ENCODE measurements around the gene ARL2. TPM values are rescaled to one million over a fixed set of nuclear protein-coding genes. Genes with fewer than 3 reads are reported as not detected.

The ARL2 gene
- total RNA-seq, 1 experiment from 2014 or later, result 98.9 TPM

DNA sequence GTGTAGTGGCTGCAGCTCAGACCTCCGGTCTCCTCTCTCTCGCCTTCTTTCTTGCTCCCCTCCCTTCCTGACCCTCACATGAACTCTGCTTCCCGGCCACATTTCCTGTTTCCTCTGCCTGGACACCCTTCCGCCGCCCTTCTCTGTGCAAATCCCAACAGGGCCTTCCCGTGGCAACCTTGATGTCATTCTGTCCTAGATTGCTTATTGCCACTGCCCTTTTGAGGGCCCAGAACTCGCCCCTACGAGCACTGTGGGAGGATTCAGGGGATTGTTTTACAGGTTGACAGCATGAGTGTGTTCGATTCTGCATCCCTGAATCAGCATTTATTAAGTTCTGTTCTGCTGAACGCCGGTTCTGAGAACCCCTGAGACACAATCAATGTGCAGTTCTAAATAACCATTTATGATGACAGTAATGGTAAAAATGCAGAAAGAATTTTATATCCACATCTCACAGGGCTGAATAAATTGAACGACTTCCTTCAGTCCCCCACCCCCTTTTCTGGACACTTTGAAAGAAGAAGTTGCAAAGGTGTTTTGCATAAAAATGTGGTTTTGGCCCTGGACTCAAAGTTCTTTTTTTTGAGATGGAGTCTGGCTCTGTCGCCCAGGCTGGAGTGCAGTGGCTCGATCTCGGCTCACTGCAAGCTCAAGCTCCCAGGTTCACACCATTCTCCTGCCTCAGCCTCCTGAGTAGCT, 23.6 kb upstream of the ARL2 start:
- DNase-seq (ENCODE audit: low spot score), result no peak
- no TSS peak for BruUV-seq (replicated peaks)
- POLR2A ChIA-PET (ENCODE audit: low non-redundant PET), result no interaction called here
- no peaks in the 10 kb centered on the region for H3K27me3 ChIP-seq (replicated peaks; ENCODE audit: insufficient read depth, low read depth, low read length, poor library complexity)
- H3K4me3 ChIP-seq (ENCODE audit: low read depth, low read length, poor library complexity, severe bottlenecking), result no peak overlapping the region
- TF ChIP-seq CTCF (conservative IDR thresholded peaks at IDR 0.05; ENCODE audit: low read depth, low read length), result no peak
- TF ChIP-seq EZH2 (IDR thresholded peaks at IDR 0.05; ENCODE audit: borderline replicate concordance, low read depth, low read length, poor library complexity, severe bottlenecking), result no peak
- no peak overlapping the region for H3K27ac ChIP-seq (ENCODE audit: low read depth, low read length, poor library complexity, severe bottlenecking)
- no peaks in the 10 kb centered on the region for H3K36me3 ChIP-seq (ENCODE audit: insufficient read depth, low read length, poor library complexity, severe bottlenecking)
- H3K4me1 ChIP-seq (ENCODE audit: insufficient read depth, low read length, poor library complexity, severe bottlenecking), result no peaks in the 10 kb centered on the region
- no peaks in the 10 kb centered on the region for H3K9me3 ChIP-seq (ENCODE audit: low read depth, low read length, poor library complexity, severe bottlenecking)
- CTCF ChIA-PET, result interaction anchor here (0.7 kb wide), 1 partner anchor 541 kb away, joined by 8 read pairs; no protein-coding TSS in a partner anchor
- intact Hi-C loops (cut with micrococcal nuclease; ENCODE audit: unreplicated experiment), result no loop called here

DNA sequence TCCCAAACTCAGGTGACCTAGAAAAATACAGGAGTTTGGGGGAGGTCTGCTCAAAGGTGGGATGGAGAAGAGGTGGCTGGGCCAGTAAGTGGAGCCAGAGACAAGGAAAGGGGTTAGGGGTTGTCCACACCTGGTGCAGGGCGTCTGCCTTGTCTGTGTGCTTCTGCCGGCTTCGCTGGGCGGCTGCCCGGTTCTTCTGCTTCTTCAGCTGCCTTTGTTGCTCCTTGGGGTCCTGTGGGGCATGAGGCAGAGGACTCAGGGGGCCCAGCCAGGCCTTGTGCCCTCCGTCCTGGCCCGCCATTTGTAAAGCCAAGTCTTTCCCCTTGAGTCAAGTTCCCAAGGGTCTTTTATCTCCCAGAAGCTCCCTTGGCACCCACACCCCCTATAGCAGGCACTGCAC, 19.6 kb upstream of the ARL2 start:
- ChIA-PET CTCF (no interaction called here), POLR2A (ENCODE audit: low non-redundant PET) (no interaction called here)
- intact Hi-C loops (cut with micrococcal nuclease; ENCODE audit: unreplicated experiment), result no loop called here
- Histone ChIP-seq H3K36me3 (ENCODE audit: insufficient read depth, low read length, poor library complexity, severe bottlenecking) (no peaks in the 10 kb centered on the region), H3K4me1 (ENCODE audit: insufficient read depth, low read length, poor library complexity, severe bottlenecking) (no peaks in the 10 kb centered on the region), H3K27me3 (replicated peaks; ENCODE audit: insufficient read depth, low read depth, low read length, poor library complexity) (no peaks in the 10 kb centered on the region), H3K4me3 (ENCODE audit: low read depth, low read length, poor library complexity, severe bottlenecking) (no peak overlapping the region), H3K27ac (ENCODE audit: low read depth, low read length, poor library complexity, severe bottlenecking) (no peak overlapping the region), H3K9me3 (ENCODE audit: low read depth, low read length, poor library complexity, severe bottlenecking) (no peaks in the 10 kb centered on the region)
- DNase-seq (ENCODE audit: low spot score), result no peak
- BruUV-seq (replicated peaks), result no TSS peak
- TF ChIP-seq EZH2 (IDR thresholded peaks at IDR 0.05; ENCODE audit: borderline replicate concordance, low read depth, low read length, poor library complexity, severe bottlenecking), result no peak
- TF ChIP-seq CTCF (conservative IDR thresholded peaks at IDR 0.05; ENCODE audit: low read depth, low read length), result no peak

DNA sequence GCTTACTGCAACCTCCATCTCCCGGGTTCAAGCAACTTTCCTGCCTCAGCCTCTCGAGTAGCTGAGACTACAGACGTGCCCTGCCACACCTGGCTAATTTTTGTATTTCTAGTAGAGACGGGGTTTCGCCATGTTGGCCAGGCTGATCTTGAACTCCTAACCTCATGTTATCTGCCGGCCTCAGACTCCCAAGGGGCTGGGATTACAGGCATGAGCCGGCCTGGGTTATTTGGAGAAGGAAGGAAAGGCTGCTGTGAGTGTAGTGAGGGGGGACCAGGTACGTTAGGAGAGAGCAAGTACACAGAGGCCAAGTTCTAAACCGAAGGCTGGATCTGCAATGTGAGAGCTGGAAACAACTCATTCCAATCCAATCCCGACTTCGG, 17.6 kb upstream of the ARL2 start:
- TF ChIP-seq CTCF (conservative IDR thresholded peaks at IDR 0.05; ENCODE audit: low read depth, low read length) (no peak), EZH2 (IDR thresholded peaks at IDR 0.05; ENCODE audit: borderline replicate concordance, low read depth, low read length, poor library complexity, severe bottlenecking) (no peak)
- CTCF ChIA-PET, result interaction anchor here (1.2 kb wide), 1 partner anchor 149 kb away, joined by 3 read pairs; no protein-coding TSS in a partner anchor
- no peaks in the 10 kb centered on the region for H3K9me3 ChIP-seq (ENCODE audit: low read depth, low read length, poor library complexity, severe bottlenecking)
- H3K4me3 ChIP-seq (ENCODE audit: low read depth, low read length, poor library complexity, severe bottlenecking), result peak overlapping the region; percentile 24
- H3K4me1 ChIP-seq (ENCODE audit: insufficient read depth, low read length, poor library complexity, severe bottlenecking), result no peaks in the 10 kb centered on the region
- no peaks in the 10 kb centered on the region for H3K27me3 ChIP-seq (replicated peaks; ENCODE audit: insufficient read depth, low read depth, low read length, poor library complexity)
- intact Hi-C loops (cut with micrococcal nuclease; ENCODE audit: unreplicated experiment), result no loop called here
- no TSS peak for BruUV-seq (replicated peaks)
- POLR2A ChIA-PET (ENCODE audit: low non-redundant PET), result no interaction called here
- no peaks in the 10 kb centered on the region for H3K36me3 ChIP-seq (ENCODE audit: insufficient read depth, low read length, poor library complexity, severe bottlenecking)
- no peak for DNase-seq (ENCODE audit: low spot score)
- no peak overlapping the region for H3K27ac ChIP-seq (ENCODE audit: low read depth, low read length, poor library complexity, severe bottlenecking)

All from A673 (cell line).